Colonic mucosa (tissue), 4 donors: ENCODE results near the gene HIVEP3. TPM values are rescaled to one million over a fixed set of nuclear protein-coding genes. Genes with fewer than 3 reads are reported as not detected.

Experiments used
- DNase-seq: peaks from one replicate; pipeline ENCODE4 v3.0.0-alpha.2; 2020
- H3K27ac ChIP-seq: fragments of 200-600 bp; one replicate; pipeline ENCODE4 v1.8.0; 2021
- H3K27me3 ChIP-seq: fragments of 200-600 bp; one replicate; pipeline ENCODE4 v1.8.0; 2021
- H3K36me3 ChIP-seq: fragments of 200-600 bp; one replicate; pipeline ENCODE4 v1.8.0; 2021
- H3K4me1 ChIP-seq: fragments of 200-600 bp; one replicate; pipeline ENCODE4 v1.8.0; 2021; ENCODE audit warnings: mild to moderate bottlenecking
- H3K4me3 ChIP-seq: fragments of 200-600 bp; one replicate; pipeline ENCODE4 v1.8.0; 2021
- H3K9ac ChIP-seq, 2 donors: one replicate each; pipeline ENCODE4 v1.7.0; 2013; ENCODE audit warnings: control low read depth in 2 of 2, low read depth in 2 of 2, low read length in 2 of 2
- H3K9me3 ChIP-seq: fragments of 200-600 bp; one replicate; pipeline ENCODE4 v1.8.0; 2021
- CTCF ChIP-seq: fragments of 200-600 bp; IDR thresholded peaks from one replicate; pipeline ENCODE4 v1.8.0; 2022; ENCODE audit warnings: antibody characterized with exemption, mild to moderate bottlenecking
- intact Hi-C: fragments of 100-400 bp; cut with DNase I; formaldehyde crosslinking; loops from one replicate; pipeline ENCODE4 v1.14.1; 2022
- total RNA-seq, 2 donors: library from RNA; stranded (reverse); fragmentation: NEBNext Ultra II Directional in 1 of 2; extraction: Animal tissue kit (Norgen Biotek cat#: 25700) in 1 of 2; gene quantifications; one replicate each; pipeline ENCODE4 v1.2.1, GENCODE V29; 2021
- donor health status: healthy.
- donor health status: DM: no; HTN: no; CAD: no.
- donor health status: DM: no; HTN: no; CAD: no.

Gene HIVEP3
- total RNA-seq, 2 donors from 2014 or later = 1.9 to 3.3 TPM

- intact Hi-C loops = no loop called here
- TF ChIP-seq CTCF = no peak
- H3K9ac ChIP-seq = no peak overlapping the region
- no peaks in the 10 kb centered on the region for H3K4me1 ChIP-seq
- H3K36me3 ChIP-seq = no peaks in the 10 kb centered on the region
- H3K9me3 ChIP-seq = no peaks in the 10 kb centered on the region
- no peak overlapping the region for H3K27ac ChIP-seq
- DNase-seq = no peak
- no peaks in the 10 kb centered on the region for H3K27me3 ChIP-seq
- H3K4me3 ChIP-seq = no peak overlapping the region
Observed at GRCh38 chr1:41712081-41712480, 206.6 kb downstream of the HIVEP3 start.

- intact Hi-C loops = no loop called here
- no peak for TF ChIP-seq CTCF
- H3K36me3 ChIP-seq = no peaks in the 10 kb centered on the region
- H3K27me3 ChIP-seq = no peaks in the 10 kb centered on the region
- H3K9ac ChIP-seq = no peak overlapping the region
- no peak overlapping the region for H3K27ac ChIP-seq
- no peak overlapping the region for H3K4me3 ChIP-seq
- no peaks in the 10 kb centered on the region for H3K9me3 ChIP-seq
- DNase-seq = no peak
- no peaks in the 10 kb centered on the region for H3K4me1 ChIP-seq
Observed at GRCh38 chr1:41711581-41711980, 207.1 kb downstream of the HIVEP3 start.

GRCh38 chr1:41710980-41711379 is 207.7 kb downstream of the HIVEP3 start:
- intact Hi-C loops = no loop called here
- H3K36me3 ChIP-seq = no peaks in the 10 kb centered on the region
- H3K27me3 ChIP-seq = no peaks in the 10 kb centered on the region
- no peaks in the 10 kb centered on the region for H3K4me1 ChIP-seq
- no peak overlapping the region for H3K27ac ChIP-seq
- no peak overlapping the region for H3K9ac ChIP-seq
- DNase-seq = no peak
- TF ChIP-seq CTCF = no peak
- no peak overlapping the region for H3K4me3 ChIP-seq
- no peaks in the 10 kb centered on the region for H3K9me3 ChIP-seq

GRCh38 chr1:41709873-41710272 is 208.8 kb downstream of the HIVEP3 start:
- Histone ChIP-seq H3K9ac (no peak overlapping the region), H3K9me3 (no peaks in the 10 kb centered on the region), H3K27me3 (no peaks in the 10 kb centered on the region), H3K27ac (no peak overlapping the region), H3K36me3 (no peaks in the 10 kb centered on the region), H3K4me3 (no peak overlapping the region), H3K4me1 (no peaks in the 10 kb centered on the region)
- no peak for DNase-seq
- TF ChIP-seq CTCF = no peak
- intact Hi-C loops = no loop called here

GRCh38 chr1:41709331-41709730 is 209.4 kb downstream of the HIVEP3 start:
- intact Hi-C loops = no loop called here
- H3K27ac ChIP-seq = no peak overlapping the region
- no peaks in the 10 kb centered on the region for H3K4me1 ChIP-seq
- H3K36me3 ChIP-seq = no peaks in the 10 kb centered on the region
- H3K9ac ChIP-seq = no peak overlapping the region
- H3K4me3 ChIP-seq = no peak overlapping the region
- DNase-seq = no peak
- no peaks in the 10 kb centered on the region for H3K27me3 ChIP-seq
- no peak for TF ChIP-seq CTCF
- H3K9me3 ChIP-seq = no peaks in the 10 kb centered on the region

GRCh38 chr1:41708332-41708731 is 210.4 kb downstream of the HIVEP3 start:
- no peak for TF ChIP-seq CTCF
- intact Hi-C loops = no loop called here
- no peaks in the 10 kb centered on the region for H3K4me1 ChIP-seq
- no peak overlapping the region for H3K4me3 ChIP-seq
- H3K9ac ChIP-seq = no peak overlapping the region
- H3K27me3 ChIP-seq = no peaks in the 10 kb centered on the region
- H3K36me3 ChIP-seq = no peaks in the 10 kb centered on the region
- no peak for DNase-seq
- no peaks in the 10 kb centered on the region for H3K9me3 ChIP-seq
- no peak overlapping the region for H3K27ac ChIP-seq
